Inflammatory macrophage (primary cell): ENCODE measurements around the gene VEGFA.

Experiments used
- DNase-seq, 2 donors: peaks; one replicate each; pipeline ENCODE4 v3.0.0-alpha.2; 2020 to 2022

Gene VEGFA

GRCh38 chr6:43823879-43824702 is 54.1 kb downstream of the VEGFA start:
- peak; percentile 33 to 65 for DNase-seq

DNA sequence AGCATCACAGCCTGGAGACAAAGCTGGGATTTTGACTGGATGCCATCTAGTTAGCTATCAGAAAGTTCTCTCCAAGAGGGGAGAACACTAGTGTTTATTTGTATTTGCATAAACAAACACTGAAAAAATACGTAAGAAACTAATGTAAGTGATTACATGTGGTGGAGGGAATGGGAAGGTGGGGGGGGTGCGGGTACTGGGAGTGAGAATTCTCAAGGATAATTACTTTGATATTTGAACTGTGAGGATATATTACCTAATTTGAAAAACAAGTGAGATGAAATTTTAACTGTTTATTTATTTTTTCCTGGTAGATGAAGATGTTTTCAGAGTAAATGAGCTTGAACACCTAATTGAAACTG is 54.7 kb downstream of the VEGFA start:
- DNase-seq: no peak

GRCh38 chr6:43825187-43826115 is 55.4 kb downstream of the VEGFA start:
- no peak for DNase-seq

GRCh38 chr6:43826730-43827129 is 56.7 kb downstream of the VEGFA start:
- DNase-seq: no peak

GRCh38 chr6:43827898-43828297 is 57.9 kb downstream of the VEGFA start:
- no peak for DNase-seq

GRCh38 chr6:43828711-43829110 is 58.7 kb downstream of the VEGFA start:
- DNase-seq: peak in 1 of 2 donors; percentile 33

DNA sequence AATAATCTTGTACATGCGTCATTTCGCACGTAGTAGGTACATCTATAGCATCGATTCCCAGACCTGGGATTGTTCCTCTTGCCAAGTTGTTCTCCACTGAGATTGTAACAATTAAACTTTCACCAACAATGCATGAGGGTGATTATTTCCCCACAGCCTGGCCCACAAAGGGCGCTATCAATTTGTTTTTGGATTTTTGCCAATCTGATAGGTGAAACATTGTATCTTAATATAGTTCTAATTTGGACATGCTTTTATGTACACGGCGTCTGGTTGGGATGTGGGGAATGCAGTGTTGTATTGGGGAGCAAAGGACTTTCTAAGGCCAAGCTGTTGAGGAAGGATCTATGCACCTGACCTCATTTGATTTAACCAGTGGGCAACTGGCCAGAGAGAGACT is 59.5 kb downstream of the VEGFA start:
- no peak for DNase-seq

DNA sequence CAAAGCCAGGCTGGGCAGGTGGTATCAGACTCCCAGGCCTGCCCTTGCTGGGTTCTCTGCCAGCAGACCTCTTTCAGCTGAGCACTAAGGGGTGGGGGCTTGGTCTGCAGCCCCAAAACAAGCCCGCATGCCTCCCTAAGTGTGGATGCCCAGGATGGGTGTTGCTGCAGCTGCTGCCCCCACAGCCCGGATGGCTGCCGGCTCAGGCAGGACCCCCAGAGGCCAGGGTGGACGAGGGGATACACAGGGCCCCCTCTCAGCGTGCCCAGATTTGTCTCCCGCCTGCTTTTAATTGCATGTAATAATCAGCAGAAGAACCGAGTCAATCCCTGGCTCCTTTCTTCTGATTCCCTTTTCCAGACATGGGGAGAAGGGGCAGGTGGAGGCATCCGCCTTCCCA is 60.8 kb downstream of the VEGFA start:
- no peak for DNase-seq

DNA sequence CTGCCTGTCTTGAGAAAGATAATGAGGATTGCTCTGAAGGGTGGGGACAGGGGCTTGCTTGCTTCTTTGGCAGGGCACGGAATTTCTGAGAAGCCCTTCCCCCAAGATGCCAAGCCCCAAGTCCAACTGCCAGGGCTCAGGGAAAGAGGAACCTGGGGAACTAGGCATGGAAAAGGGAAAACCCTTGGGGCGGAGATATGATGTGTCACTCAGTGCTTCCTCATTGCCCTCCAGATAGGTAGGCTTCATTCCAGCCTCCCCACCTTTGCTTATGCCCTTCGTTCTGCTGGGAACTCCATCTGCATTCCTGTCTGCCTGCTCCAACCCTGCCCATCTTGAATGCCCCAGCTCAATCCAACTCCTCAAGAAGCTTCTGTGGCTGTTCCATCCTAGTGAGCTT is 61.2 kb downstream of the VEGFA start:
- DNase-seq: no peak

DNA sequence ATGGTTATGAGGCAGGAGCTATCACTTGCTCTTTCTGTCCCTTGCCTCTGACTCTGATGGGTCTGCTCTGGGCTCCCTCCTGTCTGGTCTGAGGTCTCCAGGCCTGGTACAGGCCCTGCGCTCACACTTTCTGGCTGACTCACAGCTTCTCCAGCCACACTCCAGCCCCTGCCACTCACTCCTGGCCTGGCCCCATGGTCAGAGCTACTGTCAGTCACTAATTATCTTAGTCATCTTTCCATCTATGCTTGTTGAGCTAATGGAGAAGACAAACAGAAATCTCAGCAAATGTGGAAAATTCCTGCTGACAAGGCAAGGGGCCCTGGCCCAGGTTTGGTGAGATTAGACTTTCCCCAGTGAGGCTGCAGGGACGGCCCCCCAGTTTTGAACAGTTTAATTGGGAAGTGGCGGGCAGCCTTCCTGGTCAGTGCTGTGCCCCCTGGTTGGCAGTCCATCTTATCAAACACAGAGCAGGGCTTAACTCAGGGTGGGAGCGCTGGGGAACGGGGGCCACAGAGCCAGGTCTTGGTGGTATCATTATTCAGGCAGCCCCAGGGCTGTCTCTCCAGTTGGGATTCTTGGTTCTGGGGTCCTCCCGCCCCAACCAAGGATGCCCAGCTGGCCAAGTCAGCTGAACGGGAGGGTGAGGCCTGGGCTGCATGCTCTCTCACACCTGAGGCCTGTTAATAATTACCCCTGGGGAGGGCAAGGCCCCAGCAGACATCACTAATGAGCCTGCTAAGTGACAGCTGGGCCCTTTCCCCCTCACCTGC is 63.4 kb downstream of the VEGFA start:
- no peak for DNase-seq

GRCh38 chr6:43833996-43834390 is 64.0 kb downstream of the VEGFA start:
- DNase-seq: no peak

DNA sequence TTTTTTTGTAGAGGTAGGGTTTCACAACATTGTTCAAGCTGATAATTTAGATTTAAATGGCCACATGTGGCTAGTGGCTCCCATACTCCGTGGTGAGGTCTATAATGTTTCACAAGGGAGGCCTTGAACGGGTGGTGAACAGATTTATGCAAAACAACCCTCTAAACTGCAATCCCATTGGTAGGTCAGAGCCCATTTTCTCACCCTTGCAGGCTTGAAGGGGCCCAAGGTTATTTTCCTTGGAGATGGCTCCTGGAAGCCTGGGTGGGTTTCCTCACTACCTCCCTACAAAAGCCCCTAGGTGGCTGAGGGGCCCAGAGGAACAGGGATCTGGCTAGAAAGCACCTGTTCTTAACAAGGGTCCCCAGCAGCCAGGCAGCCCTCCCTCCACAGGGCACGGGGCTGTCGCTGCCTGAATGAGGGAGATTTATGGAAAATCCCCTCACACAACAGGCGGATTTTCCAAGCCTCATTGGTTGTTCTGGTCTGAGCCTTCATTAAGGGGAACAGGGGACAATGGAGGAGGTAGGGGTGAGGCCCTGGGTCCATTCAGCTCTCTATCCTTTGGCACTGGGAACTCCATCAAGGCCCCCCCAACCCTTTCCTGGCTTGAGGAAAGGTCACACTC is 64.6 kb downstream of the VEGFA start:
- no peak for DNase-seq

GRCh38 chr6:43835872-43836419 is 65.9 kb downstream of the VEGFA start:
- no peak for DNase-seq
